Suprapubic skin (tissue), 3 donors: ENCODE results near the gene TLR8.

Experiments
- CTCF ChIP-seq, 2 donors: fragments of 200-600 bp in 1 of 2; fragments of 450-650 bp in 1 of 2; sonication (generic) in 1 of 2; IDR thresholded peaks; one replicate each; pipeline ENCODE4 v1.5.1; 2016 to 2019; ENCODE audit warnings: antibody characterized with exemption in 2 of 2, mild to moderate bottlenecking in 1 of 2, moderate library complexity in 1 of 2
- POLR2A ChIP-seq, 2 donors: fragments of 450-650 bp; IDR thresholded peaks; one replicate each; pipeline ENCODE4 v1.6.1; 2017; ENCODE audit warnings: antibody characterized with exemption in 2 of 2, mild to moderate bottlenecking in 2 of 2, moderate library complexity in 2 of 2

- no peak for TF ChIP-seq POLR2A (IDR thresholded peaks at IDR 0.05)
- no peak for TF ChIP-seq CTCF (IDR thresholded peaks at IDR 0.05)
Observed at GRCh38 chrX:12891171-12891570, 15.2 kb upstream of the TLR8 start.
